ENCODE measurements around the gene RFPL4A.
"Not testable (repeated sequence)": the region's sequence is repeated elsewhere in the genome, so short reads cannot be mapped to it uniquely, and the experiment has no call there.

The RFPL4A gene

DNA sequence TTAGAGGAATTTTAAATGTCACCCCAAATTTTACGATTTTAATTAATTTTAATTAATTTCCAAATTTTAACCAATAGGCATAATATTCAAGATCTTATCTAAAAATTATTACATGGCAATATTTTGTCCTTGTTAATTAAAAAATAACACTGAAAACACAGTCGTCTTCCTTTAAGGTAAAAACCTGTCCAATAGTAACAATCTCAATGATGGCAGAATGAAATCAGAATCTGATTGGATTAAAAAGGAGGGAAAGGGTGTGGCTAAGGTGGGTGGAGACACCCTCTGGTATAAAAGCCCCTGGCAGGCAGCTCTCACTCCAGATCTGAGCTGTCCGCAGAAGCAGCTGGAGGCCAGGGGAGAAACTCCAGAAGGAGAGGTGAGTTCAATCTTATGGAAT, at the start of gene RFPL4A:
RFPL4A (plus strand) TSS at position 301 of the 400 bp plus-strand sequence. CDS start 2,704 bp downstream, outside the sequence.
- DNase-seq (ENCODE audit: low spot score) = not testable (repeated sequence)

GRCh38 chr19:55711719-55712118, 47.2 kb upstream of the RFPL4A start:
- no peak for DNase-seq (ENCODE audit: low spot score)

GRCh38 chr19:55712804-55713631, 45.9 kb upstream of the RFPL4A start:
- no peak for DNase-seq (ENCODE audit: low spot score)

GRCh38 chr19:55716531-55716930, 42.4 kb upstream of the RFPL4A start:
- no peak for DNase-seq (ENCODE audit: low spot score)

- no peak for DNase-seq (ENCODE audit: low spot score)
Observed at GRCh38 chr19:55717251-55717650, 41.6 kb upstream of the RFPL4A start.

DNA sequence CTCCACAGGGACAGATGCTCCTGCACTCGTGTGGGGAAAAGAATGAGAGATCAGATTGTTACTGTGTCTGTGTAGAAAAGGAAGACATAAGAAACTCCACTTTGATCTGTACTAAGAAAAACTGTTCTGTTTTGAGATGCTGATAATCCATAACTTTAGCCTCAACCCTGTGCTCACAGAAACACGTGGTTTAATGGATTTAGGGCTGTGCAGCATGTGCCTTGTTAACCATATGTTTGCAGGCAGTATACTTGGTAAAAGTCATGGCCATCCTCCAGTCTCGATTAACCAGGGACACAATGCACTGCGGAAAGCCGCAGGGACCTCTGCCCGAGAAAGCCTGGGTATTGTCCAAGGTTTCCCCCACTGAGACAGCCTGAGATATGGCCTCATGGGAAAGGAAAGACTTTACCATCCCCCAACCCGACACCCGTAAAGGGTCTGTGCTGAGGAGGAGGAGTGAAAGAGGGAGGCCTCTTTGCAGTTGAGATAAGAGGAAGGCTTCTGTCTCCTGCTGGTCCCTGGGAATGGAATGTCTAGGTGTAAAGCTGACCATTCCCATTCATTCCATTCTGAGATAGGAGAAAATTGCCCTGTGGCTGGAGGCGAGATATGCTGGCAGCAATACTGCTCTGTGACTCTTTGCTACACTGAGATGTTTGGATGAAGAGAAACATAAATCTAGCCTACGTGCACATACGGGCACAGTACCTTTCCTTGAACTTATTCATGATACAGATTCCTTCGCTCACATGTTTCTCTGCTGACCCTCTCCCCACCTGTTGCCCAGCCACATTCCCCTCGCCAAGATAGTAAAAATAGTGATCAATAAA, 40.8 kb upstream of the RFPL4A start:
- DNase-seq (ENCODE audit: low spot score) = not testable (repeated sequence)

DNA sequence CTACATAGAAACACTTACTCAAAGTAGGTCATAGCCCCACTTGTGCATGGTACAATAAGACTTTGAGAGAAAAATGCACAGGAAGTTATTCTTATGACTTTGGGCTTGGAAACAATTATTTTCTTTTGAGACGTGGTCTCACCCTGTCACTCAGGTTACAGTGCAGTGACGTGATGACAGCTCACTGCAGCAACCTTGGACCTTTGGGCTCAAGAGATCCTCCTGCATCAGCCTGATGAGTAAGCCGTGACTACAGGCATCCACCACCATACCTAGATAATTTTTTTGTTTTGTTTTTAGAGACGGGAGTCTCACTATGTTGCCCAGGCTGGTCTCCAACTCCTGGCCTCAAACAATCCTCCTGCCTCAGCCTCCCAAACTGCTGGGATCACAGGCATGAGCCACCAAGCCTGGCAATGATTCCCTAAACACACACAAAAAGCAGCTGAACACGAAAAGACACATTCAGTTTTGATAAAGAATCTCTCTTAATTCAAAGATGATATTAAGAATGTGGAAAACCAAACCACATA, 38.6 kb upstream of the RFPL4A start:
- DNase-seq (ENCODE audit: low spot score) = no peak

DNA sequence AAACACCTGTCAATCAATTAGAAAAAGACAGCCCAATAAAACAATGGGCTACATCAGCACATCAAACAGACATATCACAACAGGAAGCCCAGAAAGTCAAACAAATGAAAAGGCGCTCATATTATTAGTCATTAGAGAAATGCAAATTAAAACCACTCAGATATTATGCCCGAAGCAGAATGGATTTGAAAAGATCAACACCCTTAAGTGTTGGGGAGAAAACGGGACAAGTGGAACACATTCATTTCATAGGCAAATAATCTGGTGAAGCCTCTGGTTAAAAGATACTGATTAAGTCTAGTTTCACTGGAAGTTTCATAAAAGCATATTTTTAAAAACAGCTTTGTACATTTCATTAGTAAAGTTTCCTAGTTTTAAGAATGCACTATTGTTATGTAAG, 38.1 kb upstream of the RFPL4A start:
- DNase-seq (ENCODE audit: low spot score) = no peak

DNA sequence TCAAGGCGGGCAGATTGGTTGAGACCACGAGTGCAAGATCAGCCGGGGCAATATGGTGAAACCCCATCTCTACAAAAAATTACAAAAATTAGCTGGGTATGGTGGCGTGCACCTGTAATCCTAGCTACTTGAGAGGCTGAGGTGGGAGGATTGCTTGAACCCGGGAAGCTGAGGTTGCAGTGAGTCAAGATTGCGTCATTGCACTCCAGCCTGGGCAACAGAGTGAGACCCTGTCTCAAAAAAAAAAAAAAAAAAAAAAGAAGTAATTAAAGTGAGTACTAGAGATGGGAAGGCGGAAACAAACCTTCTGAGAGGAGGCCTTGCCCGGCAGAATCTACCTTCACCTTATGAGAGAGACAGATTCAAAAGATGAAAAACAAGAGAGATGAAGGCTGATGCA, 35.4 kb upstream of the RFPL4A start:
- no peak for DNase-seq (ENCODE audit: low spot score)

GRCh38 chr19:55730378-55730777, 28.5 kb upstream of the RFPL4A start:
- DNase-seq (ENCODE audit: low spot score) = not testable (repeated sequence)

GRCh38 chr19:55738302-55738701, 20.6 kb upstream of the RFPL4A start, which contains the start of gene NLRP9:
Gene NLRP9 (minus strand): TSS chr19:55738402. CDS start chr19:55738374, 28 bp downstream.
- DNase-seq (ENCODE audit: low spot score) = no peak

- no peak for DNase-seq (ENCODE audit: low spot score)
Observed at GRCh38 chr19:55750715-55751114, 8.2 kb upstream of the RFPL4A start.

DNA sequence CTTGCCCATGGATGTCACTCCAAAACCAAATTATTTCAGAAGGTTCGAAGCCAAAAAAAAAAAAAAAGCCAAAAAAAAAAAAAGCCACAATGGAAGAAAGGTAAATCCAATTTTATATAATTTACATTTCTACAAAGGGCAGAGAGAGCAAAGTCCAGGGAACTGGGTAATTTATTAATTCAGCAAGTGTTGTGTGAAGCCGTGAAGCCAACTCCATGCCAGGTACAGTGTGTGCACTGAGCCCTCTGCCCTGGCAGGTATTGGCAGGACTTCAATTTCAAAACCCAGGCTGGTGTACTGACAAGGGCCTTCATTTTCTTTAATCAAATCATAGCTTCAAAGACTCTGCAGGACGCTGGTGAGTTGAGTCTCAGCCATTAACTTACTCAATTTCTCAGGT, 5.5 kb upstream of the RFPL4A start:
- DNase-seq (ENCODE audit: low spot score) = no peak

GRCh38 chr19:55756808-55757207, 2.1 kb upstream of the RFPL4A start:
- DNase-seq (ENCODE audit: low spot score) = not testable (repeated sequence)

GRCh38 chr19:55766466-55766865, 7.6 kb downstream of the RFPL4A start:
- peak; percentile 1 for DNase-seq (ENCODE audit: low spot score)

GRCh38 chr19:55768818-55769217, 9.9 kb downstream of the RFPL4A start, which contains the start of gene RFPL4AL1:
Gene RFPL4AL1 (plus strand): TSS chr19:55769118. CDS start chr19:55771805, 2,687 bp downstream.
- not testable (repeated sequence) for DNase-seq (ENCODE audit: low spot score)

GRCh38 chr19:55769632-55770031, 10.7 kb downstream of the RFPL4A start:
- DNase-seq (ENCODE audit: low spot score) = not testable (repeated sequence)

DNA sequence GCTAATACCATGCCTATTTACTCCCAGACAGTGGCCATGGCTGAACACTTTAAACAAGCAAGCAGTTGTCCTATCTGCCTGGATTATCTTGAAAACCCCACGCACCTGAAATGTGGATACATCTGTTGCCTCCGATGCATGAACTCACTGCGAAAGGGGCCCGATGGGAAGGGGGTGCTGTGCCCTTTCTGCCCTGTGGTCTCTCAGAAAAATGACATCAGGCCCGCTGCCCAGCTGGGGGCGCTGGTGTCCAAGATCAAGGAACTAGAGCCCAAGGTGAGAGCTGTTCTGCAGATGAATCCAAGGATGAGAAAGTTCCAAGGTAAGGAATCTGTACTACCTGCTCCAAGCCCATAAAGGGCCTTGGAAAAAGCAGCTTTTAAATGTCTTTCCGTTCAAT, 18.6 kb downstream of the RFPL4A start:
- DNase-seq (ENCODE audit: low spot score) = no peak

DNA sequence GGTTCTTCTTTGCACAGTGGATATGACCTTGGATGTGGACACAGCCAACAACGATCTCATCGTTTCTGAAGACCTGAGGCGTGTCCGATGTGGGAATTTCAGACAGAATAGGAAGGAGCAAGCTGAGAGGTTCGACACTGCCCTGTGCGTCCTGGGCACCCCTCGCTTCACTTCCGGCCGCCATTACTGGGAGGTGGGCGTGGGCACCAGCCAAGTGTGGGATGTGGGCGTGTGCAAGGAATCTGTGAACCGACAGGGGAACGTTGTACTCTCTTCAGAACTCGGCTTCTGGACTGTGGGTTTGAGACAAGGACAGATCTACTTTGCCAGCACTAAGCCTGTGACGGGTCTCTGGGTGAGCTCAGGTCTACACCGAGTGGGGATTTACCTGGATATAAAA, 19.4 kb downstream of the RFPL4A start:
- DNase-seq (ENCODE audit: low spot score) = no peak

- DNase-seq (ENCODE audit: low spot score) = no peak
Observed at GRCh38 chr19:55781112-55781511, 22.2 kb downstream of the RFPL4A start.

DNA sequence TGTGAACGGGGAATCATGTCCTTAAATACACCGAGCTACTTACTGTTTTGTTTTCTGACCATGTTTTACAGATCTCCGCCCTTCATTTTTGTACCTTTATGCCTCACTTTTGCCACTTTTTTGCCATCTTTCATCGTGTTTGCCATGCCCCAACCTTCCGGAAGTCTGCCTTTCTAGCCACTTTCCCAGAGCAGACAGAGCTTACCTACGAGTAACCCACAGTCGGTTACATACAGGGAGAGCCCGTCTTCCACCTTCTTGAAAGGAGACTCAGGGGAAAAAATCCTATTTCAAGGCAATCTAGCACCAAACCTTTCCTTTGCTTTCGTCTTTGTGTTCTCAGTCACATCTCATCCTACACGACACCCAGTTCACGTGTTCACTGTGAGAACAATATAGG, 36.1 kb downstream of the RFPL4A start:
- DNase-seq (ENCODE audit: low spot score) = no peak

GRCh38 chr19:55801416-55801815, 42.5 kb downstream of the RFPL4A start:
- DNase-seq (ENCODE audit: low spot score) = no peak

- no peak for DNase-seq (ENCODE audit: low spot score)
Observed at GRCh38 chr19:55802281-55802680, 43.4 kb downstream of the RFPL4A start.

Data from pons (tissue), 1 donor.